Loucy (cell line): Measurements from ENCODE around the gene SPAG9.

Experiments
- H2AFZ ChIP-seq: fragments of 200-600 bp; sonication (generic); 2 replicates; pipeline ENCODE4 v1.6.0; 2016; ENCODE audit warnings: antibody characterized with exemption, mild to moderate bottlenecking, low read length, moderate library complexity
- H3F3A ChIP-seq: fragments of 200-600 bp; 2 replicates; pipeline ENCODE4 v1.6.0; 2016; ENCODE audit warnings: antibody characterized with exemption, low read depth, mild to moderate bottlenecking
- H3K27me3 ChIP-seq: fragments of 200-600 bp; sonication (generic); 2 replicates; pipeline ENCODE4 v1.6.1; 2014; ENCODE audit warnings: low read length, mild to moderate bottlenecking; ENCODE audit not compliant: insufficient read depth, poor library complexity, severe bottlenecking
- H3K36me3 ChIP-seq: fragments of 200-600 bp; sonication (generic); 2 replicates; pipeline ENCODE4 v1.6.1; 2016; ENCODE audit warnings: low read length; ENCODE audit not compliant: insufficient read depth
- H3K4me1 ChIP-seq: fragments of 200-600 bp; sonication (generic); 2 replicates; pipeline ENCODE4 v1.5.1; 2014; ENCODE audit warnings: low read length, mild to moderate bottlenecking; ENCODE audit not compliant: insufficient read depth, poor library complexity, severe bottlenecking
- H3K4me2 ChIP-seq: fragments of 200-600 bp; sonication (generic); 2 replicates; pipeline ENCODE4 v1.6.0; 2014; ENCODE audit warnings: antibody characterized with exemption, low read length, low read depth, mild to moderate bottlenecking; ENCODE audit not compliant: poor library complexity, severe bottlenecking
- H3K4me3 ChIP-seq: fragments of 200-600 bp; sonication (generic); 2 replicates; pipeline ENCODE4 v1.5.1; 2014; ENCODE audit warnings: low read length, mild to moderate bottlenecking, mixed read lengths; ENCODE audit not compliant: poor library complexity, severe bottlenecking
- H3K79me2 ChIP-seq: fragments of 200-600 bp; sonication (generic); 2 replicates; pipeline ENCODE4 v1.6.1; 2014; ENCODE audit warnings: low read length; ENCODE audit not compliant: insufficient read depth
- H3K9ac ChIP-seq: fragments of 200-600 bp; sonication (generic); 2 replicates; pipeline ENCODE4 v1.6.0; 2014; ENCODE audit warnings: mild to moderate bottlenecking, low read depth, low read length, moderate library complexity; ENCODE audit not compliant: poor library complexity, severe bottlenecking
- H3K9me2 ChIP-seq: fragments of 200-600 bp; sonication (generic); replicated peaks from 2 replicates; pipeline ENCODE4 v1.6.1; 2016; ENCODE audit warnings: low read depth, low read length, mixed read lengths
- H3K9me3 ChIP-seq: fragments of 200-600 bp; sonication (generic); 2 replicates; pipeline ENCODE4 v1.6.1; 2014; ENCODE audit warnings: mild to moderate bottlenecking, antibody characterized with exemption, low read length, low read depth; ENCODE audit not compliant: insufficient read depth
- H4K20me1 ChIP-seq: fragments of 200-600 bp; sonication (generic); 2 replicates; pipeline ENCODE4 v1.6.0; 2014; ENCODE audit warnings: antibody characterized with exemption, low read length, mild to moderate bottlenecking; ENCODE audit not compliant: insufficient read depth, poor library complexity, severe bottlenecking
- EZH2phosphoT487 ChIP-seq: fragments of 200-600 bp; IDR thresholded peaks from 2 replicates; pipeline ENCODE4 v1.6.1; 2018; ENCODE audit warnings: antibody characterized with exemption, mild to moderate bottlenecking, moderate library complexity, borderline replicate concordance
- TF ChIP-seq, protein P1 (sequence below): fragments of 200-600 bp; sonication (generic); conservative IDR thresholded peaks from 2 replicates; pipeline ENCODE4 v1.5.1; 2014; ENCODE audit warnings: mild to moderate bottlenecking, antibody characterized with exemption, low read length

Gene SPAG9

DNA sequence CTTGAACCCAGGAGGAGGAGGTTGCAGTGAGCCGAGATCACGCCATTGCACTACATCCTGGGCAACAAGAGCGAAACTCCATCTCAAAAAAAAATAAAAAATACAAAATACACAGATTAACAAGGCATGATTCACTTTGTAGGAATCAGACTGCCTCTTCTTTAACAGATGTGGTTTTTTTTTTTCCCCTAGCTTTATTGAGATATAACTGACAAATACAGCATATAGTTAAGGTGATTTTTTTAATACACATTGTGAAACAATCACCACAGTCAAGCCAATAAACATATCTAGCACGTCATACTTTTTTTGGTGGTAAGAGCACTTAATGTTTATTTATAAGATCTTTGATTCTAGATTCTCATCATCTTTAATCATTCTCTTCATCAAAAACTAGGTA, 87.8 kb downstream of the SPAG9 start:
- Histone ChIP-seq H3F3A (no peaks in the 10 kb centered on the region), H3K4me2 (no peak overlapping the region), H3K9me3 (no peaks in the 10 kb centered on the region), H3K9me2 (no peaks in the 10 kb centered on the region), H4K20me1 (no peaks in the 10 kb centered on the region), H3K36me3 (peaks cover 20% of the 10 kb centered on the region; the same call in 1 of the 2 replicates), H3K4me1 (peaks cover 22% of the 10 kb centered on the region), H2AFZ (no peak overlapping the region), H3K79me2 (no peaks in the 10 kb centered on the region), H3K27me3 (no peaks in the 10 kb centered on the region), H3K9ac (no peak overlapping the region), H3K4me3 (no peak overlapping the region)
- TF ChIP-seq EZH2phosphoT487 = no peak
- TF ChIP-seq, protein P1, sequence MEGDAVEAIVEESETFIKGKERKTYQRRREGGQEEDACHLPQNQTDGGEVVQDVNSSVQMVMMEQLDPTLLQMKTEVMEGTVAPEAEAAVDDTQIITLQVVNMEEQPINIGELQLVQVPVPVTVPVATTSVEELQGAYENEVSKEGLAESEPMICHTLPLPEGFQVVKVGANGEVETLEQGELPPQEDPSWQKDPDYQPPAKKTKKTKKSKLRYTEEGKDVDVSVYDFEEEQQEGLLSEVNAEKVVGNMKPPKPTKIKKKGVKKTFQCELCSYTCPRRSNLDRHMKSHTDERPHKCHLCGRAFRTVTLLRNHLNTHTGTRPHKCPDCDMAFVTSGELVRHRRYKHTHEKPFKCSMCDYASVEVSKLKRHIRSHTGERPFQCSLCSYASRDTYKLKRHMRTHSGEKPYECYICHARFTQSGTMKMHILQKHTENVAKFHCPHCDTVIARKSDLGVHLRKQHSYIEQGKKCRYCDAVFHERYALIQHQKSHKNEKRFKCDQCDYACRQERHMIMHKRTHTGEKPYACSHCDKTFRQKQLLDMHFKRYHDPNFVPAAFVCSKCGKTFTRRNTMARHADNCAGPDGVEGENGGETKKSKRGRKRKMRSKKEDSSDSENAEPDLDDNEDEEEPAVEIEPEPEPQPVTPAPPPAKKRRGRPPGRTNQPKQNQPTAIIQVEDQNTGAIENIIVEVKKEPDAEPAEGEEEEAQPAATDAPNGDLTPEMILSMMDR = no peak

DNA sequence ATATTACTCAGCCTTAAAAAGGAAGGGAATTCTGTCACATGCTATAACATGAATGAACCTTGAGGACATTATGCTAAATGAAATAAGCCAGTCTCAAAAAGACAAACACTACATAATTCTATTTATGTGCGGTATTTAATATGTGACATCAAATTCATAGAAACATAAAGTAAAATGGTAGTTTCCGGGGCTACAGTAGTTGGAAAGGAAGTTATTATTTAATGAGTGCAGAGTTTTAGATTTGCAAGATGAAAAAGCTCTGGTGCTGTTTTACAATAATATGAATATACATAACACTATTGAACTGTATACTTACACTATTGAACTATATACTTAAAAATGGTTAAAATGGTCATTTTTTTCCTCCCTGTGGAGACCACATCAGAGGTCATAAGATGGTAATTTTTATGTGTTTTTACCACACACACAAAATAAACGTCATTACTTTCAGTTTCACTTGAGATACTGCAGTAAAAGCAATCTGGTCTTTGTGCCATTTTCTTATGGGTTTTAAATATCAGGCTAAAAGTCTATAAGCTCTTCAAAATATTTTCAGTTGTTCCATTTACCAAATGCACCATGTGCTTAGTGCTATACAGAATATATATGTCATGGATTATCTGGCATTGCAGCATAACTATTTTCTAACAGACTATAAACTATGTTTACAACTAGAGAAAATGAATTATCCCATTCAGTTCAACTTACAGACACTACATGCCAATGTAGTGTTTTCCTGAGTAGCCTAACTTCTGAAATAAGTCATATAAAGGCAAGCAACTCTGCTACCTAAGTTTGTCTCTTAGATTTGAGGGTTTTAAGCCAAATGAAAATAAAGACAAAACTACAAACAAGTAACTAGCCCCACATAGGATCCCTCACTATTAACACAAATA, 90.9 kb downstream of the SPAG9 start:
- H2AFZ ChIP-seq = peak overlapping the region; percentile 2; the same call in 1 of the 2 replicates
- H3K9me2 ChIP-seq = no peaks in the 10 kb centered on the region
- H3K27me3 ChIP-seq = no peaks in the 10 kb centered on the region
- peak overlapping the region; percentile 60 for H3K4me2 ChIP-seq
- no peaks in the 10 kb centered on the region for H3F3A ChIP-seq
- no peaks in the 10 kb centered on the region for H3K9me3 ChIP-seq
- H3K79me2 ChIP-seq = no peaks in the 10 kb centered on the region
- peak overlapping the region; percentile 64 for H3K4me3 ChIP-seq
- H3K4me1 ChIP-seq = peaks cover 16% of the 10 kb centered on the region
- no peaks in the 10 kb centered on the region for H4K20me1 ChIP-seq
- peaks cover 12% of the 10 kb centered on the region; the same call in 1 of the 2 replicates for H3K36me3 ChIP-seq
- no peak overlapping the region for H3K9ac ChIP-seq
- TF ChIP-seq, protein P1 = no peak
- TF ChIP-seq EZH2phosphoT487 = no peak

DNA sequence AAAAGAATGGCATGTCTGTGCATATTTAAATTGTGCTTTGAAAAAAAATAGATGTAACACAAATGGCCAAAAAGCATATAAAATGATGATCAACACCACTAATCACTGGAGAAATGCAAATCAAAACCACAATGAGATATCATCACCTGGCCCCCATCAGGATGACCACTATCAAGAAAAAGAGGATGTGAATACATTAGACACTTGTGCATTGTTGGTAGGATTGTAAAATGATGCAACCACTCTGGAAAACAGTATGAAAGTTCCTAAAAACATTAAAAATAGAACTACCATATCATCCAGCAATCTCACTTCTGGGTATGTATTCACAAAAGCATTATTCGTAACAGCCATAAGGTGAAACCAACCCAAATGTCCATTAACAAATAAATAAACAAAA, 91.5 kb downstream of the SPAG9 start:
- H3K4me3 ChIP-seq = peak overlapping the region; percentile 64
- no peaks in the 10 kb centered on the region for H4K20me1 ChIP-seq
- H3K9me3 ChIP-seq = no peaks in the 10 kb centered on the region
- no peaks in the 10 kb centered on the region for H3K9me2 ChIP-seq
- peaks cover 12% of the 10 kb centered on the region; the same call in 1 of the 2 replicates for H3K36me3 ChIP-seq
- TF ChIP-seq EZH2phosphoT487 = no peak
- TF ChIP-seq, protein P1 = no peak
- 0 out of 2 replicates have a peak overlapping the region, but pooled peaks have one; percentile 2 for H2AFZ ChIP-seq
- no peaks in the 10 kb centered on the region for H3K79me2 ChIP-seq
- H3K27me3 ChIP-seq = no peaks in the 10 kb centered on the region
- peaks cover 16% of the 10 kb centered on the region for H3K4me1 ChIP-seq
- no peak overlapping the region for H3K9ac ChIP-seq
- peak overlapping the region; percentile 60 for H3K4me2 ChIP-seq
- H3F3A ChIP-seq = no peaks in the 10 kb centered on the region
